ENCODE results near the gene AQP3.
A peak's percentile ranks its signal among the peaks of the same experiment; 100 is the strongest.
"Not testable (repeated sequence)": the region's sequence is repeated elsewhere in the genome, so short reads cannot be mapped to it uniquely, and the experiment has no call there.

Gene AQP3

DNA sequence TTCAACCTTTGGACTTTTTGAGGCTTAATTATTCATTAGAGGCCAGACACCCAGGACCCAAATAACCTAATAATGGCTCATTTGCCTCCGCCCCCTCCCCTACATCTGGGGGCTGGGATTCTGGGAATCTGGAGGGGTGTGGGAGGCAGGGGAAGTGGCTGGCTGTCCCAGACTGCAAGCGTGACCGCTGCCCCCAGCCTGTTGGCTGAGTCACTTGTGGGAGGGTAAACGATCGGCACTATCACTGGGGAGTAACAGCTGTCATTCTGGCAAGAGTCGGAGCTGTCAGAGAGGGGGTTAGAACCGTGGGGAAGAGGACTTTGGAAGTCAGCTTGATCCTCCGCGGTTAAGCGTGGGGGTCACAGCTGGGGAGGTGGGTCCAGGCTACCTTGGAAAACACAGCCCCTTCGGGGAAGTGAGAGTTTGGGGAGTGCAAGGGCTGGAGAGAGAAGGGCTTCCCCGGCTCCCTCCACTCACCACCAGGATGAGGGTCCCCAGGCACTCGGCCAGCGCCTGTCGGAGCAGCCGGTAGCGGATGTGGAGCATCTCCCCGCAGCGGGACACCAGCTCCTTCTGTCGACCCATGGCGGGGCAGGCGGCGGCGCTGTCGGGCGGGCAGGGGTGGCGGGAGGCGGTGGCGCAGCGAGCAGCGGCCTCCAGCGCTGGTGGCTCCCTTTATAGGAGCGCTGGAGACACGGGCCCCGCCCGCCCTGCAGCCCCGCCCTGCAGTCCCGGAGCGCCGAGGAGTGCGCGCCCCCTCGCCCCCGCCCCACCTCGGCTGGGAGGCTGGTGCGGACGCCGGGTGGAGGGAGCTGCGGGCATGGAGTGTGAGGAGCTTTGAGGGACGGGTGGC lies at the start of gene AQP3:
AQP3 (minus strand) TSS at position 648 of the 853 bp plus-strand sequence; CDS start at position 585, 63 bp downstream.
- DNase-seq, result peak; percentile 50 to 94 (median 60)
- intact Hi-C loops (cut with DNase I), result no loop called here

- DNase-seq; intact Hi-C loops (cut with DNase I): not testable (repeated sequence)
These were observed 46.4 kb upstream of the AQP3 start for GRCh38 chr9:33493819-33494218.

- DNase-seq, result no peak
- intact Hi-C loops (cut with DNase I), result no loop called here
These were observed 41.7 kb upstream of the AQP3 start for GRCh38 chr9:33489066-33489465.

DNA sequence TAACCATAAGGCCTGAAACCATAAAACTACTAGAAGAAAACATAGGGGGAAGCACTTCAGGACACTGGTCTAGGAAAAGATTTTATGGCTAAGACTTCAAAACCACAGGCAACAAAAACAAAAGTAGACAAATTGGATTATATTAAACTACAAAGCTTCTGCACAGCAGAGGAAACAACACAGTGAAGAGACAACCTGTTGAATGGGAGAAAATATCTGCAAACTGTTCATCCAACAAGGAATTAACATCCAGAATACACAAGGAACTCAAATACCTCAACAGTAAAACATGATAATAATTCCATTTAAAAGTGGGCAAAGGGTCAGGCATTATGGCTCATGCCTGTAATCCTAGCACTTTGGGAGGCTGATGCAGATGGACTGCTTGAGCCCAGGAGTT lies 37.9 kb upstream of the AQP3 start:
- DNase-seq; intact Hi-C loops (cut with DNase I): not testable (repeated sequence)

GRCh38 chr9:33480976-33481375 lies 33.6 kb upstream of the AQP3 start:
- DNase-seq, result no peak
- intact Hi-C loops (cut with DNase I), result no loop called here

- intact Hi-C loops (cut with DNase I), result no loop called here
These were observed 32.7 kb upstream of the AQP3 start for GRCh38 chr9:33480106-33480505.

DNA sequence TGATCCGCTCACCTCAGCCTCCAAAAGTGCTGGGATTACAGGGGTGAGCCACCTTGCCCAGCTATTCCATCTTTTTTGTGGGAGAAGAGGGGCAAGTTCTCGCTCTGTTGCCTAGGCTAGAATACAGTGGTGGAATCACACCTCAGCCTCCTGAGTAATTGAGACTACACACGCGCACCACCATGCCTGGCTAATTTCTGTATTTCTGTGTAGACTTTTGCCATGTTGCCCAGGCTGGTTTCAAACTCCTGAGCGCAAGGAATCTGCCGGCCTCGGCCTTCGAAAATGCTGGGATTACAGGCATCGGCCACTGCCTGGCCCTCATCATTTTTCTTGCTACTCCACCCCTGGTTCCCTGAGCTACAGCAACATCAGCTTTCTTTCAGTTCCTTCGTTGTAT lies 29.1 kb upstream of the AQP3 start:
- DNase-seq, result peak in 2 of 10 donors; percentile 31 to 52
- intact Hi-C loops (cut with DNase I), result loop anchor here (10.0 kb wide), 1 partner anchor 182 kb away; the partner anchor contains the start of gene NFX1

More at GRCh38 chr9:33480106-33480505, 32.7 kb upstream of the AQP3 start:
- DNase-seq, result no peak

GRCh38 chr9:33475357-33475756 lies 28.0 kb upstream of the AQP3 start:
- intact Hi-C loops (cut with DNase I), result loop anchor here (10.0 kb wide), 1 partner anchor 181 kb away; the partner anchor contains the start of gene NFX1
- no peak for DNase-seq

GRCh38 chr9:33473643-33474352 lies 26.4 kb upstream of the AQP3 start, which contains the start of gene NOL6:
NOL6 (minus strand) TSS chr9:33473924; CDS start chr9:33473842, 82 bp downstream.
- peak; percentile 95 to 100 (median 97) for DNase-seq
- intact Hi-C loops (cut with DNase I), result loop anchor here (2.0 to 10.0 kb wide), 2 partner anchors 37 to 179 kb away; partner anchors contain the start of gene NFX1

GRCh38 chr9:33472881-33473615 lies 25.7 kb upstream of the AQP3 start:
- DNase-seq, result peak in 2 of 10 donors; percentile 2 to 57
- intact Hi-C loops (cut with DNase I), result loop anchor here (2.0 to 10.0 kb wide), 2 partner anchors 38 to 178 kb away; partner anchors contain the start of gene NFX1

GRCh38 chr9:33472171-33472880 lies 24.9 kb upstream of the AQP3 start:
- intact Hi-C loops (cut with DNase I), result loop anchor here (2.0 to 10.0 kb wide), 2 partner anchors 38 to 178 kb away; partner anchors contain the start of gene NFX1
- DNase-seq, result peak in 2 of 10 donors; percentile 1 to 54

DNA sequence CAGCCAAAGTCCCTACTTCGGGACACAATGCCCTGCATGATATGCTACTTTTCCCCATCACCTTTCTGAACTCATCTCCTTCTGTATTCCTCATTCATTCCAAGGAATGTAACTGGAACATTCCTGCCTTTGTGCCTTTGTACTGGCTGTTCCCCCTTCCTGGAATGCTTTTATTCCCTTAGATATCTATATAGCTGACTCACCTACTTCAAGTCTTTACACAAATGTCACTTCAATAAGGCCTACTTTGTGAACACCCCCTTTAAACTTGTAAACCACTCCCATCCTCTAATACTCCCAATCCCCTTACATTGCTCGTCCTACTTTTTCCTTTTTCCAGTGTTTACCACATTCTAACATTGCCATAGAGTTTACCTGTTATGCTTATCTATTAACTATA lies 24.0 kb upstream of the AQP3 start:
- no peak for DNase-seq
- intact Hi-C loops (cut with DNase I), result loop anchor here (10.0 kb wide), 1 partner anchor 177 kb away; the partner anchor contains the start of gene NFX1

DNA sequence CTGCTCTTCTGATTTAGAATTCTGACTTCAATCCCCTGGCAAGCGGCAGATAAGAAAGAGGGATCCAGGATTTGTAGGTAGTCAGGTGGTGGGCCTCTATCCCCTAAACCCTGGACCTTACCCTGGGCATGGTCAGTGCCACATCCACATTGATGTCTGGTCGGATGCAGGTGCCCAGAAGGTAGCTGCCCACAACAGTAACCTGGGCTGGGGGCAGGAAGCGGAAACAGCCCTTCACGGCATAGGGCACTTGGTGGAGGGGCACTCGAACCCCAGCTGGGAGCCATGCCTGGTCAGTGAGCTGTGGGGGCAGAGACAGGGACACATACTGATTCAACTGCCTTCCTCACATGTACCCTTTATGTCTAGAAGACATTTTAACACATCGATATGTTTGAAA lies 22.5 kb upstream of the AQP3 start:
- DNase-seq, result peak in 1 of 10 donors; percentile 31
- intact Hi-C loops (cut with DNase I), result loop anchor here (10.0 kb wide), 2 partner anchors 95 to 175 kb away; partner anchors contain the start of gene NFX1

DNA sequence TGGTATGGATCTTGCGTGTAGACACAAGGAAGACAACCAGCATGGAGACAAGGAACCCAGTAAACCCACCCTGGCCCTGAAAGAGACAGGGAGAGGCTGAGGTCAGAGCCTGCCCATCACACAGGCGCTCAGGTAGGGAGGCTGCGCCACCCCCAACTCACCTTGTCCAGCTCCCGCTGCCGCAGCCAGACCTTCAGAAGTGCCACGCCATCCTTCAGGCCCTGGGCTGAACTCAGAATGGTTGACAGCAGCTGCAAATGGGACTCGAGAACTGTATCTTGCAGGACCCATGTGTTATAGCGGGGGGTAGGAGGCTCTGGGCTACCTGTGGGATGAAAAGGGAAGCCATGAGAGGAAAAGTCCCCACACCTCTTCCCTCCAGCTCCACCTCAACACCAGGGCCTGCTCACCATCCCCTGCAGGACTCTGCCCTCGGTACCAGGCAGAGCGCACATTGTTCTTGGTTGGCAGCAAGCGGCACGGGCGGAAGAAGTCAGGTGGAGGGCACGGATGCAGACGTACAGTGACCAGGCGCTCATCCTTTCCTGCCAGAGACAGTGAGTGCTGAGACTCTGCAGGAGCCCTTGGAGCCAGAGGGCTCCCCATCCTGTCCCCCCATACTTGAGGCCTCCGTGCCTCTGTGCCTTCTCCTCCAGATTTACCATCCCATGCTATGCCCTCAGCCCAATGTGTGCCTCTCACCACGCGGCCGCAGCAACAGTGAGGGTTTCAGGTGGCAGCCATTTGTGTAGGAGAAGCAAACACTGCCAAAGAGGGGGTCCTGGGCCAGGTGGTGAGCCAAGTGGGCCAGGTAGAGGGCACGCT lies 21.6 kb upstream of the AQP3 start:
- intact Hi-C loops (cut with DNase I), result loop anchor here (10.0 kb wide), 1 partner anchor 94 kb away; no protein-coding TSS in a partner anchor

DNA sequence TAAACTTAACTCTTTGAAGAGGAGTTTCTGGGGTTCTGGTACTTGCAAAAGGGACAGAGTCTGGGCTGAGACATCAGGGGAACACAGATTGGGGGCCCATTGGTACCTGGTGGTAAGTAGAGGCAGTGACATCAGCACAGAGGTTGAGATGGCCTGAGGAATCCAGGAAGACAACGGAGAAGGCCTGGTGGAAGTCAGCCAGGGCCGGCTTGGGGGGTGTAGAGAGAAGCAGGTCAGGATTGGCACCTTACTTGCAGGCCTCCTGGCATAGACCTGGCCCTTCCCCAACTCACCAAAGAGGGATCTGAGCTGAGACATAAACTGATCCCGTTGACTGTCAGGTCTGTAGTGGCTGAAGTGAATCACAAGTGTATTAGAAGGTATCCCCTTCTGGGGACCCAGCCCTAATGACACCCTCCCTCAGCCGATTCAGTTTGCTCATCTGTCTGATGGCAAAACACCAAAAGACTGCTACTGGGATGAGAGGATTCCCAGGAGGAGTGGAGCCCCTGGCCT lies 20.9 kb upstream of the AQP3 start:
- intact Hi-C loops (cut with DNase I), result loop anchor here (10.0 kb wide), 1 partner anchor 93 kb away; no protein-coding TSS in a partner anchor
- DNase-seq, result peak in 2 of 10 donors; percentile 42 to 61

More for the DNA sequence above, 21.6 kb upstream of the AQP3 start:
- DNase-seq, result peak in 2 of 10 donors; percentile 48 to 63

DNA sequence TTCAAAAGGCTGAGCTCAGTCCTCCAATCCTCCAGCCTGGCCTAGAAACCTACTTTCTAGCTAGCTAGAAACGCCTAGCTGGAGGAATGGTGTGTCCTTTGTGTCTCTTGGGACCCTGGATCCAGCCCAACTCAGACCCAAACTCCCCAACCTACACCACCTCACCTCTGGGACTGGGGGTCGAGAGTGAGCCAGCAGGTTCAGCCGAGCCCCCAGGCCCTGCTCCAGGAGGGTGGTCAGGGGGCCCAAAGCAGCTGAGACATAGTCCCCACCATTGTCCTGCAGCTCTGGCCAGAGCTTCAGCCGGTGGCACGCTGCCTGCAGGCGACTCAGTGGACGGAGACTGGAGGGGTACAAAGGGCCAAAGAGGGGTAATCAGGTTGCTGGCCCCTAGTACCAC lies 20.1 kb upstream of the AQP3 start:
- peak in 2 of 10 donors; percentile 42 to 76 for DNase-seq
- intact Hi-C loops (cut with DNase I), result loop anchor here (10.0 kb wide), 1 partner anchor 93 kb away; no protein-coding TSS in a partner anchor

- intact Hi-C loops (cut with DNase I), result loop anchor here (10.0 kb wide), 1 partner anchor 92 kb away; no protein-coding TSS in a partner anchor
- peak; percentile 38 to 95 (median 66) for DNase-seq
These were observed 19.4 kb upstream of the AQP3 start for GRCh38 chr9:33466565-33467495.

Data from posterior cingulate gyrus (tissue), 11 donors.